Testis (tissue), 2 donors: ENCODE measurements around the gene MIER3.

Experiments used
- CTCF ChIP-seq, 3 experiments: fragments of 450-650 bp in 2 of 3; fragments of 200-600 bp in 1 of 3; sonication (generic) in 1 of 3; IDR thresholded peaks; one replicate each; pipeline ENCODE4 v1.5.1; 2016 to 2019; ENCODE audit warnings: antibody characterized with exemption in 3 of 3, mild to moderate bottlenecking in 2 of 3, moderate library complexity in 1 of 3
- POLR2A ChIP-seq: fragments of 450-650 bp; IDR thresholded peaks from one replicate; pipeline ENCODE4 v1.6.1; 2017; ENCODE audit warnings: antibody characterized with exemption, mild to moderate bottlenecking, moderate library complexity

GRCh38 chr5:56954262-56954661 is 2.3 kb upstream of the MIER3 start:
- TF ChIP-seq CTCF (IDR thresholded peaks at IDR 0.05) = no peak
- no peak for TF ChIP-seq POLR2A
